HepG2 (cell line): Measurements from ENCODE around the gene CD1B. TPM values are rescaled to one million over a fixed set of nuclear protein-coding genes. Genes with fewer than 3 reads are reported as not detected.

Experiments used
- ATAC-seq: fragments of 200-7000 bp; cut with Tn5 transposase; 3 replicates; pipeline ENCODE4 v1.9.1; 2020; ENCODE audit warnings: mild to moderate bottlenecking, moderate library complexity
- BruUV-seq: library from RNA; stranded (reverse); fragments of 400-500 nt; replicated peaks from 2 replicates; lab custom pipeline; 2021; lab: Mats Ljungman, UMichigan
- CTCF ChIA-PET: fragments of 300-600 bp; formaldehyde crosslinking; extraction: SDS; loops from one replicate; lab custom pipeline; 2021; ENCODE audit warnings: low total read pairs, inconsistent platforms, low intra/inter-chr PET ratio; lab: Yijun Ruan, JAX
- POLR2A ChIA-PET: fragments of 350-600 bp; sonication (Branson Sonifier 250); formaldehyde crosslinking; loops from one replicate; lab custom pipeline; 2020; ENCODE audit warnings: antibody characterized with exemption, inconsistent platforms; lab: Yijun Ruan, JAX
- DNase-seq: peaks from one replicate; pipeline ENCODE4 v3.0.0-alpha.2; 2015; ENCODE audit warnings: low spot score
- FAIRE-seq: peaks from 3 replicates; lab custom pipeline; 2011; peaks lifted over from hg19 to GRCh38; lab: Jason Lieb, UNC
- H2AFZ ChIP-seq: one replicate; pipeline ENCODE4 v1.6.1; 2011; ENCODE audit warnings: low read length, inconsistent platforms
- H3K27ac ChIP-seq: fragments of 300-600 bp; 3 replicates; pipeline ENCODE4 v1.8.0; 2011; ENCODE audit warnings: mixed run types, mild to moderate bottlenecking, mixed read lengths, low read length, inconsistent platforms; ENCODE audit not compliant: insufficient read depth; ENCODE audit errors: extremely low read length
- H3K27me3 ChIP-seq, 2 experiments: fragments of 200-600 bp in 1 of 2; 2 replicates in 1 of 2; 3 replicates in 1 of 2; pipeline versions ENCODE4 v1.6.0 to v1.8.0; 2011; ENCODE audit warnings: low read length in 2 of 2, mild to moderate bottlenecking in 2 of 2, moderate library complexity in 2 of 2, inconsistent platforms in 1 of 2; ENCODE audit not compliant: insufficient read depth in 2 of 2, control insufficient read depth in 1 of 2
- H3K36me3 ChIP-seq, 2 experiments: fragments of 200-600 bp in 1 of 2; replicated peaks in 1 of 2; 2 replicates in 1 of 2; 3 replicates in 1 of 2; pipeline versions ENCODE4 v1.5.1 to v1.8.0; 2011; ENCODE audit warnings: low read length in 2 of 2, inconsistent platforms in 1 of 2; ENCODE audit not compliant: insufficient read depth in 2 of 2, control insufficient read depth in 1 of 2
- H3K4me1 ChIP-seq: 2 replicates; pipeline ENCODE4 v1.5.1; 2012; ENCODE audit warnings: low read length, inconsistent platforms; ENCODE audit not compliant: insufficient read depth
- H3K4me2 ChIP-seq: 2 replicates; pipeline ENCODE4 v1.6.0; 2011; ENCODE audit warnings: low read depth, low read length, inconsistent platforms
- H3K4me3 ChIP-seq, 3 experiments: fragments of 200-600 bp in 1 of 3; sonication (generic), shearing (Covaris generic) in 1 of 3; replicated peaks in 1 of 3; 2 replicates each; pipeline ENCODE4 v1.5.1; 2011 to 2016; ENCODE audit warnings: low read length in 3 of 3, inconsistent platforms in 2 of 3, low read depth in 2 of 3, mild to moderate bottlenecking in 2 of 3, control low read depth in 1 of 3, mixed read lengths in 1 of 3; ENCODE audit not compliant: insufficient read depth in 1 of 3
- H3K79me2 ChIP-seq: one replicate; pipeline ENCODE4 v1.6.1; 2011; ENCODE audit warnings: low read length, inconsistent platforms; ENCODE audit not compliant: insufficient read depth
- H3K9ac ChIP-seq: 2 replicates; pipeline ENCODE4 v1.6.0; 2011; ENCODE audit warnings: mild to moderate bottlenecking, low read depth, low read length, inconsistent platforms; ENCODE audit not compliant: insufficient read depth
- H3K9me3 ChIP-seq: 2 replicates; pipeline ENCODE4 v1.5.1; 2012; ENCODE audit warnings: mild to moderate bottlenecking, low read length
- H4K20me1 ChIP-seq: 2 replicates; pipeline ENCODE4 v1.6.0; 2011; ENCODE audit warnings: inconsistent platforms, mild to moderate bottlenecking, low read length, moderate library complexity; ENCODE audit not compliant: insufficient read depth
- DMAP1 ChIP-seq: IDR thresholded peaks from 2 replicates; pipeline ENCODE4 v1.6.1; 2016
- ETS1 ChIP-seq: sonication (generic); formaldehyde crosslinking; IDR thresholded peaks from 2 replicates; pipeline ENCODE4 v1.4.0; 2020; ENCODE audit warnings: missing genetic modification reagents
- FUBP1 ChIP-seq: sonication (generic); formaldehyde crosslinking; IDR thresholded peaks from 2 replicates; pipeline ENCODE4 v1.5.1; 2020; ENCODE audit warnings: missing genetic modification reagents, mild to moderate bottlenecking, borderline replicate concordance
- GPBP1L1 ChIP-seq: sonication (generic); formaldehyde crosslinking; IDR thresholded peaks from 2 replicates; pipeline ENCODE4 v1.5.0; 2020; ENCODE audit warnings: mild to moderate bottlenecking, missing genetic modification reagents
- PBX3 ChIP-seq: sonication (generic); formaldehyde crosslinking; IDR thresholded peaks from 2 replicates; pipeline ENCODE4 v1.8.1; 2023; ENCODE audit warnings: missing genetic modification reagents, inconsistent platforms, borderline replicate concordance
- RXRA ChIP-seq: sonication (generic); formaldehyde crosslinking; IDR thresholded peaks from 2 replicates; pipeline ENCODE4 v1.5.1; 2020; ENCODE audit warnings: missing genetic modification reagents
- ZNF468 ChIP-seq: sonication (generic); formaldehyde crosslinking; IDR thresholded peaks from 2 replicates; pipeline ENCODE4 v1.8.0; 2022; ENCODE audit warnings: mild to moderate bottlenecking, moderate library complexity, missing genetic modification reagents
- ZNF7 ChIP-seq: IDR thresholded peaks from 2 replicates; pipeline ENCODE4 v1.6.1; 2016; ENCODE audit warnings: missing biosample characterization, missing genetic modification reagents
- ZNF850 ChIP-seq: sonication (generic); formaldehyde crosslinking; conservative IDR thresholded peaks from 2 replicates; pipeline ENCODE4 v1.9.0; 2021; ENCODE audit warnings: mild to moderate bottlenecking, missing genetic modification reagents
- ZSCAN20 ChIP-seq: sonication (generic); formaldehyde crosslinking; IDR thresholded peaks from 2 replicates; pipeline ENCODE4 v1.4.0; 2020; ENCODE audit warnings: missing genetic modification reagents, mild to moderate bottlenecking, borderline replicate concordance
- WGBS: methylation state at CpG from one replicate; pipeline ENCODE4 v1.1.6; 2017; ENCODE audit warnings: low lambda C conversion rate; 5-methylcytosine and 5-hydroxymethylcytosine counted together
- in situ Hi-C: cut with HindIII; loops from 2 replicates; pipeline ENCODE4 v1.10.0; 2017; ENCODE audit warnings: low pct_unique_long_range_greater_than_20kb; ENCODE audit not compliant: extremely low pct_ligation_motif_present
- intact Hi-C: fragments of 100-400 bp; cut with micrococcal nuclease; formaldehyde crosslinking; loops from one replicate; pipeline ENCODE4 v1.10.0; 2022; ENCODE audit not compliant: unreplicated experiment
- polyA plus RNA-seq, 8 experiments: library from polyadenylated mRNA; depleted of rRNA in 3 of 8; stranded (reverse) in 7 of 8; unstranded in 1 of 8; fragments of >200 nt; fragmentation: Illumina TruSeq in 4 of 8; extraction: Trizol in 4 of 8; gene quantifications; 2 replicates each; pipeline versions ENCODE4 v1.2.1 to v1.2.3, GENCODE V29; 2011 to 2016; ENCODE audit warnings: low read depth in 4 of 8, missing spikeins in 1 of 8, mixed read lengths in 1 of 8; ENCODE audit not compliant: insufficient read depth in 1 of 8
- total RNA-seq, 5 experiments: library from RNA; depleted of rRNA; stranded (reverse); fragments of >200 nt; fragmentation: Illumina TruSeq; extraction: Trizol; gene quantifications; 2 replicates each; pipeline ENCODE4 v1.2.3, GENCODE V29; 2016; ENCODE audit warnings: low read depth in 1 of 5

CD1B gene
- total and polyA plus RNA-seq, 2 of the 13 experiments (the other 11 are each of a cell fraction or from before 2014, with no cell fraction given): not detected

GRCh38 chr1:158324395-158324794 is 6.9 kb downstream of the CD1B start:
- in situ Hi-C loops: no loop called here
- FAIRE-seq: no peak

GRCh38 chr1:158323866-158324265 is 7.5 kb downstream of the CD1B start:
- intact Hi-C loops (no loop called here), in situ Hi-C loops (no loop called here)
- ChIA-PET CTCF (no interaction called here), POLR2A (no interaction called here)
- Histone ChIP-seq H3K27ac (no peak overlapping the region), H3K9ac (no peak overlapping the region), H3K9me3 (peaks cover 33% of the 10 kb centered on the region), H3K27me3 (no peaks in the 10 kb centered on the region), H3K36me3 (no peaks in the 10 kb centered on the region), H3K79me2 (no peaks in the 10 kb centered on the region), H3K4me3 (no peak overlapping the region), H2AFZ (no peak overlapping the region), H3K4me1 (no peaks in the 10 kb centered on the region), H3K4me2 (no peak overlapping the region), H4K20me1 (no peaks in the 10 kb centered on the region)
- DNase-seq (no peak), FAIRE-seq (no peak), ATAC-seq (no peak)
- 7% methylated on average over 1 of the region's 1 CpG for WGBS
- BruUV-seq: no TSS peak
- TF ChIP-seq GPBP1L1 (CRISPR knock-in tag) (no peak), RXRA (CRISPR knock-in tag) (no peak), ZSCAN20 (no peak), FUBP1 (CRISPR knock-in tag) (no peak), ZNF7 (no peak), ZNF850 (CRISPR knock-in tag) (no peak), DMAP1 (CRISPR knock-in tag) (no peak), ETS1 (CRISPR knock-in tag) (no peak), ZNF468 (CRISPR knock-in tag) (no peak)

More at GRCh38 chr1:158324395-158324794, 6.9 kb downstream of the CD1B start:
- no TSS peak for BruUV-seq
- ChIA-PET CTCF (no interaction called here), POLR2A (no interaction called here)
- no peak overlapping the region for H3K9ac ChIP-seq
- no peak for ATAC-seq
- H4K20me1 ChIP-seq: no peaks in the 10 kb centered on the region
- H3K9me3 ChIP-seq: peaks cover 33% of the 10 kb centered on the region
- H3K4me1 ChIP-seq: no peaks in the 10 kb centered on the region
- no peaks in the 10 kb centered on the region for H3K27me3 ChIP-seq
- WGBS: 52% methylated on average over 4 of the region's 4 CpGs
- TF ChIP-seq PBX3: no peak
- no peak overlapping the region for H3K4me2 ChIP-seq
- DNase-seq: no peak
- no peaks in the 10 kb centered on the region for H3K79me2 ChIP-seq
- H3K27ac ChIP-seq: no peak overlapping the region
- intact Hi-C loops: no loop called here
- no peak overlapping the region for H2AFZ ChIP-seq
- no peak overlapping the region for H3K4me3 ChIP-seq
- no peaks in the 10 kb centered on the region for H3K36me3 ChIP-seq
